MM.1S (cell line): ENCODE results near the gene IL20RB.

Experiments used
- CTCF ChIP-seq: fragments of 300-600 bp; sonication (generic); IDR thresholded peaks from 2 replicates; pipeline ENCODE4 v1.5.1; 2016; ENCODE audit warnings: antibody characterized with exemption, low read length, mixed read lengths
- EZH2 ChIP-seq: fragments of 300-600 bp; sonication (generic); optimal IDR thresholded peaks from 2 replicates; pipeline ENCODE3; 2017; ENCODE audit warnings: low read depth, mild to moderate bottlenecking, antibody characterized with exemption, low read length, mixed read lengths

GRCh38 chr3:136939489-136939888, 18.3 kb upstream of the IL20RB start:
- TF ChIP-seq CTCF (no peak), EZH2 (no peak)
